ENCODE results near the gene LRP1-AS.

The LRP1-AS gene

DNA sequence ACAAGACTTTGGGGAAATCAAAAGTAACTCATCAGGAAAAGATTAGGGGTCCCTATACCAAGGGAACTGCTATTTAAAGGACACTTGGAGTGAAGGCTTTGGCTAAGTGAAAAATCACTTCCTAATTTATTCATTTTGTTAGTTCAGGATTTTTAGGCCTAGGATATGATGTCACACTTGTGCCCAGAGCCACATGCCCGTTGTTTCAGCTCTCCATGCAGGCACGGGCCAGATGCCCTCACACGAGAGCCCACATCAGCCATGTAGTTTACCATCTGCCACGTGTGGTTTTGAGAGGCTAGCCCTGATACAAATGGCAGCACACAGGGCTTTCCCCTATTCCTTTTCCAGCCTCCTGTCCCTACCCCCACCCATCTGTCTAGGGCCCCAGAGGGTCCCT, 11.9 kb upstream of the LRP1-AS start:
- no peak overlapping the region for H3K9ac ChIP-seq (ENCODE audit: low read depth, low read length)
- H3K4me3 ChIP-seq (ENCODE audit: low read length), result no peak overlapping the region
- no peak overlapping the region for H3K27ac ChIP-seq (ENCODE audit: low read depth, low read length)
- no peaks in the 10 kb centered on the region for H3K27me3 ChIP-seq (ENCODE audit: insufficient read depth, low read length)
- H3K36me3 ChIP-seq (ENCODE audit: insufficient read depth, low read length), result peaks cover 99% of the 10 kb centered on the region
- H3K4me1 ChIP-seq (ENCODE audit: insufficient read depth, low read length), result no peaks in the 10 kb centered on the region
- no peaks in the 10 kb centered on the region for H3K9me3 ChIP-seq (ENCODE audit: insufficient read depth, low read depth, low read length)
- WGBS, result 97% methylated on average over 4 of the region's 4 CpGs

DNA sequence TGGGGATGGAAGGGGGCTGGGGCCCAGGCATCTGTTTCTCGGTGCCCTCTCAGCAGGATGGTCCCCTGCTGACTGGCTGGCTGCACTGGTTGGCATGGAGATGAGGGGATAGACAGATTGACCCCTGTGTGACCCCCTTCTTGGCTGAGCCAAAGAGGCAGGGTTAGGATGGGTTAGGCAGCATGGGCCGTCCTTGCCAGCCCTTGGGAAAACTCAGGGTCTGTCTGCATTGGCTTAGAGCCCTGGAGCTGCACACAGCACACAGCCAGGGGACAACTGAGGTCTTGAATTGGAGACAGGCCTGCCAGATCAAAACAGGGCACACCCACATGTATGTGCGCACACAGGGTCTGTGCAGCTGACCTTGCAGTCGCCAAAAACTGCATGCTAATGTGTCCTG, 11.2 kb upstream of the LRP1-AS start:
- Histone ChIP-seq H3K9me3 (ENCODE audit: insufficient read depth, low read depth, low read length) (no peaks in the 10 kb centered on the region), H3K4me1 (ENCODE audit: insufficient read depth, low read length) (no peaks in the 10 kb centered on the region), H3K36me3 (ENCODE audit: insufficient read depth, low read length) (peaks cover 99% of the 10 kb centered on the region), H3K4me3 (ENCODE audit: low read length) (no peak overlapping the region), H3K27me3 (ENCODE audit: insufficient read depth, low read length) (no peaks in the 10 kb centered on the region), H3K9ac (ENCODE audit: low read depth, low read length) (no peak overlapping the region), H3K27ac (ENCODE audit: low read depth, low read length) (no peak overlapping the region)
- 89% methylated on average over 4 of the region's 4 CpGs for WGBS

DNA sequence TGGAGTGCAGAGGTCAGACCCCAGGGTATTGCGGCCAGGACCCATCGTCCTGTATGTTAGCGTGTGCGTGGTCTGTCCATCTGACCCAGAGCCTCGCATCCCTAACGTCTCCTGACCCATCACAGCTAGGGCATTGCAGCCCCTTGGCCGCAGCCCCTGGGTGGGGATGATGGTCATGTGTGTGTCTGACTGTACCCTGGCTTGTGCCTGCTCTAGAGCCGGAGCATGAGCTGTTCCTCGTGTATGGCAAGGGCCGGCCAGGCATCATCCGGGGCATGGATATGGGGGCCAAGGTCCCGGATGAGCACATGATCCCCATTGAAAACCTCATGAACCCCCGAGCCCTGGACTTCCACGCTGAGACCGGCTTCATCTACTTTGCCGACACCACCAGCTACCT, 10.8 kb upstream of the LRP1-AS start:
- Histone ChIP-seq H3K27ac (ENCODE audit: low read depth, low read length) (no peak overlapping the region), H3K4me3 (ENCODE audit: low read length) (no peak overlapping the region), H3K27me3 (ENCODE audit: insufficient read depth, low read length) (no peaks in the 10 kb centered on the region), H3K9me3 (ENCODE audit: insufficient read depth, low read depth, low read length) (no peaks in the 10 kb centered on the region), H3K4me1 (ENCODE audit: insufficient read depth, low read length) (no peaks in the 10 kb centered on the region), H3K36me3 (ENCODE audit: insufficient read depth, low read length) (peaks cover 100% of the 10 kb centered on the region), H3K9ac (ENCODE audit: low read depth, low read length) (no peak overlapping the region)
- WGBS, result 95% methylated on average over 16 of the region's 16 CpGs

DNA sequence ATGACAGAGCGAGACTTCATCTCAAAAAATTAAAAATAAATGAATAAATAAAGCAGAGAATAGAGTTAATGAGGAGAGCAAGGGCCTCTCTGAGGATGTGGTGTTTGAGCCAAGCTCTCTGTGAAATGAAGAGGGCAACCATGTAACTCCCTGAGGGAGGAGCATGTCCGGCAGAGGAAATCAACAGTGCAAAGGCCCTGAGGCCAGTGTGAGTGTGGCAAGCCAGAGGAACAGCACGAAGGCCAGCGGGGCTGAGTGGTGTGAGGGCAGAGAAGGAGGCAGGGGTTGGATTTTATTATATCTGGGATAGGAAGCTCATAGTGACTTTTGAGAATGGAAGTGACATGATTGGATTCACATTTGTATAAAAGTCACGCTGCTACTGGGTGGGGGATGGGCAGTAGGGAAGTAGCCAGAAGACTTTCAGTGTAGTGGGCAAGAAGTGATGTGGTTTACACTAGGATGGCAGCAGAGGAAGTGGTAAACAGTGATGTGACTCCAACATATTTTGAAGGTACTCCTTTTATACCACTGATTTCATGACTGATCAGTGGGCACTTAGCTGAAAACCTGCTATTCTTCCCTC, 10.3 kb upstream of the LRP1-AS start:
- no peaks in the 10 kb centered on the region for H3K4me1 ChIP-seq (ENCODE audit: insufficient read depth, low read length)
- peaks cover 99% of the 10 kb centered on the region for H3K36me3 ChIP-seq (ENCODE audit: insufficient read depth, low read length)
- no peak overlapping the region for H3K27ac ChIP-seq (ENCODE audit: low read depth, low read length)
- H3K9me3 ChIP-seq (ENCODE audit: insufficient read depth, low read depth, low read length), result no peaks in the 10 kb centered on the region
- no peak overlapping the region for H3K9ac ChIP-seq (ENCODE audit: low read depth, low read length)
- WGBS, result 94% methylated on average over 4 of the region's 5 CpGs
- no peaks in the 10 kb centered on the region for H3K27me3 ChIP-seq (ENCODE audit: insufficient read depth, low read length)
- H3K4me3 ChIP-seq (ENCODE audit: low read length), result no peak overlapping the region

DNA sequence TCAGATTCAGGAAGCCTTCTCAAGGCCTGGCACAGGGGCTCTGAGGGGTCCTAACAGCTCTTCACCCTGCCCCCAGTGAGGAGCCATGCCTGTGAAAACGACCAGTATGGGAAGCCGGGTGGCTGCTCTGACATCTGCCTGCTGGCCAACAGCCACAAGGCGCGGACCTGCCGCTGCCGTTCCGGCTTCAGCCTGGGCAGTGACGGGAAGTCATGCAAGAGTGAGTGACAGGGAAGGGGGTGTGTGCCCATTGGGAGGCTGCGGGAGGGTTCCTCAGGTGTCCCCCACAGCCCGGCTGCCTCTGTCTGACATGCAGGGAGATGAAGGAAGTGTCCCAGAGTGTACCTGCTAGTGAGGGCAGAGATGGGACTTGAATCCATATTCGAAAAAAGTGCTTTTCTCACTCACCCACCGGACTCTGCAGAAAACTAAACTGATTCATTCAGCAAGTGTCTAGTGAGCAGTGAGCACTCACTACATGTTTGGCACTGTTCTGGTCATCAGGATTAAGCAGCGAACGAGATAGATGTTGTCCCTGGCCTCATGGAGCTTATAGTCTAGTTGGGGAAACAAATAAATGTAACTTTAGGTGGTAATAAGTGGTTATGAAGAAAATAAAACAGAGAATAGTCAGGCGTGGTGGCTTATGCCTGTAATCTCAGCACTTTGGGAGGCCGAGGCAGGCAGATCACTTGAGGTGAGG, 9.4 kb upstream of the LRP1-AS start:
- 96% methylated on average over 16 of the region's 16 CpGs for WGBS
- Histone ChIP-seq H3K9me3 (ENCODE audit: insufficient read depth, low read depth, low read length) (no peaks in the 10 kb centered on the region), H3K27ac (ENCODE audit: low read depth, low read length) (no peak overlapping the region), H3K27me3 (ENCODE audit: insufficient read depth, low read length) (no peaks in the 10 kb centered on the region), H3K4me3 (ENCODE audit: low read length) (no peak overlapping the region), H3K36me3 (ENCODE audit: insufficient read depth, low read length) (peaks cover 96% of the 10 kb centered on the region), H3K4me1 (ENCODE audit: insufficient read depth, low read length) (no peaks in the 10 kb centered on the region), H3K9ac (ENCODE audit: low read depth, low read length) (no peak overlapping the region)

DNA sequence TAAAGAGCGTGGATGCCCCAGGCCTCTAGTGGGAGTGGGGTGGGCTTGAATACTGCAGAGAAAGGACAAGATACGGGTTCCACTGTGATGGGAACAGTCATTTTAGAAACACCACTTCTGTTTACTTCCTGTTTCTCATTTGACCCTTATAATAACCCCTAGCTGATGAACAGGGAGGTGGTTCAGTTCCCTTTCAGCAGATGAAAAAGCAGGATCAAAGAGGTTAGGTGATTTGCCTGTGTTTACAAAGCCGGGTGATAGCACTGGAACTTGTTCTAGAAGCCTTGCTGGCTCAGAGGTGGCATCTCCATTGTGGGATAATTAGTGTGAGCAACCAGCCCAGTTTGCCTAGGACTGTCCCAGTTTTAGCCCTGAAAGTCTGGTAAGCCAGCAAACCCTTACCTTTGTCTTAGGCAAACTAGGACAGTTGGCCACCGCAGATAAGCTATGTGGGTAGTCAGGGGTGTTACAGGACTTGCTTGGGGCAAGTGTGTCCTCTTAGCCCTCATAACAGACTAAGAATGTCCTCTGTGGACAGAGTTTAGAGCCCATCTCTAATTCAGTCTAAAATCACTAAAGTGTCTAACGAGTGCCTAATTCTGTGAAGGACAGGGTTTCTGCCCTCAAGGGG, 7.5 kb upstream of the LRP1-AS start:
- no peak overlapping the region for H3K4me3 ChIP-seq (ENCODE audit: low read length)
- 94% methylated on average over 5 of the region's 5 CpGs for WGBS
- H3K9me3 ChIP-seq (ENCODE audit: insufficient read depth, low read depth, low read length), result no peaks in the 10 kb centered on the region
- no peaks in the 10 kb centered on the region for H3K27me3 ChIP-seq (ENCODE audit: insufficient read depth, low read length)
- no peak overlapping the region for H3K27ac ChIP-seq (ENCODE audit: low read depth, low read length)
- H3K9ac ChIP-seq (ENCODE audit: low read depth, low read length), result no peak overlapping the region
- peaks cover 92% of the 10 kb centered on the region for H3K36me3 ChIP-seq (ENCODE audit: insufficient read depth, low read length)
- 0 out of 2 replicates have a peak, but pooled peaks cover 2% of the 10 kb centered on the region for H3K4me1 ChIP-seq (ENCODE audit: insufficient read depth, low read length)

DNA sequence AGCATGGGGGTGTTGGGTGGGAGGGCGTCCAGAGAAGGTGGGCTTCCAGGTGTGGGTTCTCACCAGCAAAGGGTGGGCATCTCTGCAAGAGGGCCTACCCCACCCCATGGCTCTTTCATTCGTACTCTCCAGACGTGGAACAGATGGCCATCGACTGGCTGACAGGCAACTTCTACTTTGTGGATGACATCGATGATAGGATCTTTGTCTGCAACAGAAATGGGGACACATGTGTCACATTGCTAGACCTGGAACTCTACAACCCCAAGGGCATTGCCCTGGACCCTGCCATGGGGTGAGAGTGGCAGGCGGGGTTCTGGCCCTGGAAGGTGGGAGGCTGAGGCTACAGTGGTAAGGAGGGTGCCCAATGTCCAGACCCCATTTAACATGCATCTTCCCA, 6.7 kb upstream of the LRP1-AS start:
- Histone ChIP-seq H3K4me3 (ENCODE audit: low read length) (no peak overlapping the region), H3K36me3 (ENCODE audit: insufficient read depth, low read length) (peaks cover 92% of the 10 kb centered on the region), H3K4me1 (ENCODE audit: insufficient read depth, low read length) (0 out of 2 replicates have a peak, but pooled peaks cover 2% of the 10 kb centered on the region), H3K27me3 (ENCODE audit: insufficient read depth, low read length) (no peaks in the 10 kb centered on the region), H3K9me3 (ENCODE audit: insufficient read depth, low read depth, low read length) (no peaks in the 10 kb centered on the region), H3K9ac (ENCODE audit: low read depth, low read length) (no peak overlapping the region), H3K27ac (ENCODE audit: low read depth, low read length) (no peak overlapping the region)
- WGBS, result 92% methylated on average over 6 of the region's 6 CpGs

DNA sequence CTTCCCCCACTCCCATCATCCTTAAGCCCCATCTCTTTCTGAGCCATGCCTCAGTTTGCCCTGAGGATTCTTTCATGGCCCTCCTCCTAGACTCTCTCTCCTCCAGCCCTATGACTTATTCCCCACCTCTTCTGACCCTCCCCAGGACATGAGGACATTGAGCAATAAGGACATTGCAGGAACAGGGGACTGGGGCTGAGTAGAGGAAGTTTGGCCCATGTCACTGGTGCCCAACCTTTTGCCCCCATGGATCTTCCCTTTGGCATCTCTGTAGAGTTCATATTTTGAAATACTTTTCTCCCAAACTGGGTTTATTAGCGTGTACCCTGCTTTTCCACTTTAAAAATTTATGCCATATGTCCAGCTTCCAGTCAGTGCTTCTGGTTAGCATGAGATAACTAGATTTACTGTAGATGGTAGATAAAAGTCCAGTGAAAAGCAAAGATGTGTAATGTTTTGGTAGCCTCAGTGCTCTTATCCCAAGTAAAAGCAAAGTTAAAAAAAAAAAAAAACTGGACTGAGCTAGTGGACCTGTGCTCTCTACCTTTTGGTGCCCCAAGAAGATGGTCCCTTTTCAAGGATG, 6.1 kb upstream of the LRP1-AS start:
- H3K27me3 ChIP-seq (ENCODE audit: insufficient read depth, low read length), result no peaks in the 10 kb centered on the region
- no peak overlapping the region for H3K27ac ChIP-seq (ENCODE audit: low read depth, low read length)
- no peaks in the 10 kb centered on the region for H3K9me3 ChIP-seq (ENCODE audit: insufficient read depth, low read depth, low read length)
- 86% methylated on average over 1 of the region's 1 CpG for WGBS
- H3K9ac ChIP-seq (ENCODE audit: low read depth, low read length), result no peak overlapping the region
- H3K4me3 ChIP-seq (ENCODE audit: low read length), result no peak overlapping the region
- H3K4me1 ChIP-seq (ENCODE audit: insufficient read depth, low read length), result 0 out of 2 replicates have a peak, but pooled peaks cover 2% of the 10 kb centered on the region
- H3K36me3 ChIP-seq (ENCODE audit: insufficient read depth, low read length), result peaks cover 91% of the 10 kb centered on the region

DNA sequence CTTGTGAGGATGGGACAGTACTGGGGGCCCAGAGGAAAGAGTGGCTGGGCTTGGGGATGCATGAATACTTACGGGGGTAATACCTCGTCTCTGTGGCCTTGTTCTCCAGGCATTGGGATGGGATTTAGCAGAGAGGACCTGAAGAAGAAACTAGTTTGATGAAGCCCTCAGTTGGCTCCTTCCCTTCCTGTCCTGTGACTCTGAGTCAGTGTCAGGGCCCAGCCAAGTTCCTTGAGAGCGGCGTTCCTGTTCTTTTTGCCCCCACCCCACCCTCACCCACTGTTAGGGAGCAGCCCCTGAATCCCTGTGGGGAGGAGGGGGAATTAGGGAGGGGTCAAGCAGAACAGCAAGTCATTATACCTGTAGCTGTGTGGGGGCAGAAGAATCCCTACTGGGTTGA, 5.2 kb upstream of the LRP1-AS start:
- Histone ChIP-seq H3K9ac (ENCODE audit: low read depth, low read length) (0 out of 2 replicates have a peak overlapping the region, but pooled peaks have one; percentile 35), H3K4me1 (ENCODE audit: insufficient read depth, low read length) (peaks cover 2% of the 10 kb centered on the region; the same call in 1 of the 2 replicates), H3K36me3 (ENCODE audit: insufficient read depth, low read length) (peaks cover 91% of the 10 kb centered on the region), H3K27ac (ENCODE audit: low read depth, low read length) (no peak overlapping the region), H3K4me3 (ENCODE audit: low read length) (no peak overlapping the region), H3K27me3 (ENCODE audit: insufficient read depth, low read length) (no peaks in the 10 kb centered on the region), H3K9me3 (ENCODE audit: insufficient read depth, low read depth, low read length) (no peaks in the 10 kb centered on the region)
- 89% methylated on average over 3 of the region's 4 CpGs for whole genome bisulfite sequencing

DNA sequence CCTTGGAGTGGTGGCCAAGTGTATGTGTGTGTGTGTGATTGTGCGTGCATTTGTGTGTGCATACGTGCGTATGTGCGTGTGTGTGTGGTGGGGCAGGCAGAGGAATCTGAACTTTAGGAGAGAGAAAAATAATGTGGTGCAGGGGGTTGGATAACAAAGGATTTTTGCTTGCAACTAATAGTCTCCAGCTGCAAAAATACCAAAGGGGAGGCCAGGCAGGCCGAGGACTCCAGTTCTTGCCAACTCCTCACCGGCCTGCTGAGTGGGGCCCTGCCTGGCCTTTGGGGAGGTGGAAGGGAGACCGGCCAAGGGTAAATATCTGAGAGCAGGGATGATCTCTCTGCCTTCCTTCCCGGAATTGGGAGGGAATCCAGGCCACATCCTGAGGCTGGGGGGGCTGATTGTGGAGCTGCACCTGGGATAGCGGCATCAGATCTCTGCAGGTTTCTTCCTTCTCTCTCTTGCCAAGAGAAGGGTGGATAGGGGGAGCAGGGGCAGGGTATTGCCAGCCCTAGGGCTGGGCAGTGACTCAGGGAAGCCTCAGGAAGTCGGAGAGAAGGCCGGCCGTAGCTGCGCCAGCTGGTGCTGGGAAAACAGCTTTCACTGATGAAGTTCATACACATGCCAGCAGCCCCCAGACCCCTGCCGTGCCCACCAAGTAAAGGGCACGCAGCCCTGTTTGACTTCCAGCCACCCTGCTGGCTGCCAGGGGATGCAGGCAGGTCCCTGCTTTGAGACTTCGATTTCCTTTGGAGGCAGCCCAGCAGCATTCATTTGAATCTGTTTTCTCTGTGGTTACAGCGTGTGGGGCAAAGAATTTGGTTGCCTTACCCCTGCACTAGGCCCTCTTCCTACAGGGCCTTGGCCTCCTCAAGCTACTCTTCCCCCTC, 4.6 kb upstream of the LRP1-AS start:
- H3K9ac ChIP-seq (ENCODE audit: low read depth, low read length), result peak overlapping the region; percentile 35
- 90% methylated on average over 17 of the region's 17 CpGs for WGBS
- H3K4me1 ChIP-seq (ENCODE audit: insufficient read depth, low read length), result peaks cover 5% of the 10 kb centered on the region; the same call in 1 of the 2 replicates
- no peaks in the 10 kb centered on the region for H3K9me3 ChIP-seq (ENCODE audit: insufficient read depth, low read depth, low read length)
- H3K27ac ChIP-seq (ENCODE audit: low read depth, low read length), result no peak overlapping the region
- no peak overlapping the region for H3K4me3 ChIP-seq (ENCODE audit: low read length)
- no peaks in the 10 kb centered on the region for H3K27me3 ChIP-seq (ENCODE audit: insufficient read depth, low read length)
- peaks cover 85% of the 10 kb centered on the region for H3K36me3 ChIP-seq (ENCODE audit: insufficient read depth, low read length)
